Measurements from ENCODE around the gene WNT5B.

- TF ChIP-seq CTCF (IDR thresholded peaks at IDR 0.05 in 2 of 3, conservative IDR thresholded peaks at IDR 0.05 in 1 of 3; ENCODE audit: insufficient read depth in 2 of 3, low read depth in 1 of 3, low read length in 3 of 3) (no peak), POLR2A (conservative IDR thresholded peaks at IDR 0.05) (no peak), GABPB1 (CRISPR knock-in tag; IDR thresholded peaks at IDR 0.05) (no peak)
These were observed 17.7 kb downstream of the WNT5B start for GRCh38 chr12:1646569-1647284.

All from K562 (cell line).